Neural progenitor cell (in vitro differentiated cells): Measurements from ENCODE around the gene EDDM3A.

ENCODE experiments used
- CTCF ChIP-seq: fragments of 200-600 bp; sonication (generic); IDR thresholded peaks from 2 replicates; pipeline ENCODE4 v1.5.1; 2017; ENCODE audit warnings: antibody characterized with exemption, mild to moderate bottlenecking
- EZH2 ChIP-seq: fragments of 200-600 bp; sonication (generic); IDR thresholded peaks from 2 replicates; pipeline ENCODE4 v1.6.1; 2017; ENCODE audit warnings: antibody characterized with exemption, mild to moderate bottlenecking, moderate library complexity
- EZH2phosphoT487 ChIP-seq: fragments of 200-600 bp; sonication (generic); IDR thresholded peaks from 2 replicates; pipeline ENCODE4 v1.6.1; 2017; ENCODE audit warnings: antibody characterized with exemption

GRCh38 chr14:20722016-20722415, 23.7 kb upstream of the EDDM3A start:
- TF ChIP-seq CTCF: no peak
- no peak for TF ChIP-seq EZH2phosphoT487
- no peak for TF ChIP-seq EZH2
